ENCODE results near the gene FPR2.

The FPR2 gene

DNA sequence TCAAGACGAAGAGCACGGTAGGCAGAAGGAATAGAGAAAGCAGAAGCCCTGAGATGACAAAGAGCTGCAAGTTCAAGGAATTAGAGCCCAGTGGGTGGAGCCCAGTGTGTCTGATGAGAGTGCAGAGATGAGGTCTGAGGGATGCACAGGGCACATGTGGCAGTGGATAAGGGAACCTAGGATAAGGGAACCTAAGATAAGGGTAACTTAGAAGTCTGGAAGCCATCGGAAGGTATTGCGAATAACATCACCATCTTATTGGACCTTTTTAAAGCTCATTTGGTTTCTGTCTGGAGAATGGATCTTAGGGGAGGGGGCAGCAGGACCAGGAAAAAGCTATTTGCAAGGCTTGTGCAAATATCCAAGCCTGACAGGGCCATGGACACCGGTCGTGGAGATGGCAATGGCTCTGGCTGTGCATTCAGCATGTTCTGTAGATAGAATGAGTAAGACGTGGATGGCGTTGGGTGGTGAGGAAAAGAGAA lies 35.3 kb downstream of the FPR2 start:
- no peak for DNase-seq (ENCODE audit: low read depth, low spot score)

DNA sequence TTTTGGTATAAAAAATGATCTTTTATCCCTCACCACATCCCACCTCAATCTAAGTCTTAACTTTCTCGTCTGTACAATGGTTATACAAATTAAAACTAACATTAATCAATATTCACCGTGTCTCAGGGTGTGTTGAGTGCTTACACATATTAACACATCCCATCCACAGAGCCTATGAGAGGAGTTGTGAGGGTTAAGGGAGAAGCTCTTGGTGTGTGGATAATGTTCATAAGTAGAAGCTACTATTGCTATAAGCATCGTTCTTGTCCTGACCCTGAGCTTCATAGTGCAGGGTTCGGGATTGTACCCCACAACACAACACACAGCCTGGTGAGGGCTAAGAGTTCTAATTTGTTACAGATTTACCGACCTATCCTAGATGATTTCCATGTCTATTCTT lies 36.5 kb downstream of the FPR2 start:
- DNase-seq (ENCODE audit: low read depth, low spot score): no peak
- TF ChIP-seq, protein P1, sequence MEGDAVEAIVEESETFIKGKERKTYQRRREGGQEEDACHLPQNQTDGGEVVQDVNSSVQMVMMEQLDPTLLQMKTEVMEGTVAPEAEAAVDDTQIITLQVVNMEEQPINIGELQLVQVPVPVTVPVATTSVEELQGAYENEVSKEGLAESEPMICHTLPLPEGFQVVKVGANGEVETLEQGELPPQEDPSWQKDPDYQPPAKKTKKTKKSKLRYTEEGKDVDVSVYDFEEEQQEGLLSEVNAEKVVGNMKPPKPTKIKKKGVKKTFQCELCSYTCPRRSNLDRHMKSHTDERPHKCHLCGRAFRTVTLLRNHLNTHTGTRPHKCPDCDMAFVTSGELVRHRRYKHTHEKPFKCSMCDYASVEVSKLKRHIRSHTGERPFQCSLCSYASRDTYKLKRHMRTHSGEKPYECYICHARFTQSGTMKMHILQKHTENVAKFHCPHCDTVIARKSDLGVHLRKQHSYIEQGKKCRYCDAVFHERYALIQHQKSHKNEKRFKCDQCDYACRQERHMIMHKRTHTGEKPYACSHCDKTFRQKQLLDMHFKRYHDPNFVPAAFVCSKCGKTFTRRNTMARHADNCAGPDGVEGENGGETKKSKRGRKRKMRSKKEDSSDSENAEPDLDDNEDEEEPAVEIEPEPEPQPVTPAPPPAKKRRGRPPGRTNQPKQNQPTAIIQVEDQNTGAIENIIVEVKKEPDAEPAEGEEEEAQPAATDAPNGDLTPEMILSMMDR (IDR thresholded peaks at IDR 0.05; ENCODE audit: low read depth, low read length): no peak
- H3K4me3 ChIP-seq (ENCODE audit: low read depth, low read length): no peak overlapping the region
- in situ Hi-C loops (cut with HindIII; ENCODE audit: low sequenced_read_pairs): no loop called here

More for the DNA sequence above, 35.3 kb downstream of the FPR2 start:
- no peak overlapping the region for H3K4me3 ChIP-seq (ENCODE audit: low read depth, low read length)
- TF ChIP-seq, protein P1 (IDR thresholded peaks at IDR 0.05; ENCODE audit: low read depth, low read length): no peak
- in situ Hi-C loops (cut with HindIII; ENCODE audit: low sequenced_read_pairs): no loop called here

DNA sequence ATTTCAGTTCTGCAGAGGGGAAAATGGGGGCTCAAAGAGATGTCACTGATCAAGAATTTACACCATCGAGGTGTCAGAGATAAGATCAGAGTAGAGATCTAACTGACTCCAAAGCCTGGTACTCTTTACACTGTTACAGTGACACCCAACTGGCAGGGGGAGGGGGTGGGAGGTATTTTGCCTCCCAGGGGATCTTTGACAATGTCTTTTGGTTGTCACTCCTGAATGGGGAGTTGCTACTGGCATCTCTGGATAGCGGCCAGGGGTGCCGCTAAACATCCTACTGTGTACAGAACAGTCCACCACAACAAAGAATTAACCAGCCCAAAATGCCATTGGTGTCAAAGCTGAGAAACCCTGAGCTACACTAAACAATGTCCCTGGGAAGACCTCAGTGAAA lies 37.1 kb downstream of the FPR2 start:
- in situ Hi-C loops (cut with HindIII; ENCODE audit: low sequenced_read_pairs): no loop called here
- TF ChIP-seq, protein P1 (IDR thresholded peaks at IDR 0.05; ENCODE audit: low read depth, low read length): no peak
- no peak overlapping the region for H3K4me3 ChIP-seq (ENCODE audit: low read depth, low read length)
- DNase-seq (ENCODE audit: low read depth, low spot score): no peak

DNA sequence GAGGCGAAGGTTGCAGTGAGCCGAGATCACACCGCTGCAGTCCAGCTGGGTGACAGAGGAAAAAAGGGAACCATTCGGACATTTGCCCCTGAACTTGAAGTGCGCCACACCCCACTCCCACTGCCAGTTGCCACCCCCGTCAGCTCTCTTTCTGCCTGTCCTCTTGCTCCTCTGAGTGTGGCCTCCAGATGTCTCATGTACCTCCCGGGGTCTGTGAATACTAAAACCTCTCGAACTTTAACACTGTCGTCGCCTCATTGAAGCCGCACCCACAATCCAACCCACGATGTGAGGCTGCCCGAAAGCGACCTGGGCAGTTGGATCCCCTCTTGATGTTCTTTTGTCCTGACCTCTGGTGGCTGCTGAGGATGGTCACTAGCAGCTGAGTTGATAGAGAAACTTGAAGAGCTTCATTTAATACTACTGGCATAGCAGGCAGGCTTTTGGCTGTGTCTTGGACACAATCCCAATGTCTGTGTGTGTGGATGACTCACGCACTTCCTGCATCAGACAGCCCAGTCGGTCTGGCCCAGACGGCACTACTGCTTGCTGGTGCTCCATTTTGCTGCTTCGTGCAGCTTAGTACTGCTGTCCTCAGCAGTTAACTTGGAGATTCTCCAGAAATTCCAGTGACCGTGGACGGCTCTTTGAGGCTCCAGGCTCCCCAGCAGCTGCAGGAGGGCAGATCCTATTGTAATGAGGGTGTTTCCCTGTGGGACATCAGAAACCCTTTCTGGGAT lies 38.2 kb downstream of the FPR2 start:
- in situ Hi-C loops (cut with HindIII; ENCODE audit: low sequenced_read_pairs): no loop called here

DNA sequence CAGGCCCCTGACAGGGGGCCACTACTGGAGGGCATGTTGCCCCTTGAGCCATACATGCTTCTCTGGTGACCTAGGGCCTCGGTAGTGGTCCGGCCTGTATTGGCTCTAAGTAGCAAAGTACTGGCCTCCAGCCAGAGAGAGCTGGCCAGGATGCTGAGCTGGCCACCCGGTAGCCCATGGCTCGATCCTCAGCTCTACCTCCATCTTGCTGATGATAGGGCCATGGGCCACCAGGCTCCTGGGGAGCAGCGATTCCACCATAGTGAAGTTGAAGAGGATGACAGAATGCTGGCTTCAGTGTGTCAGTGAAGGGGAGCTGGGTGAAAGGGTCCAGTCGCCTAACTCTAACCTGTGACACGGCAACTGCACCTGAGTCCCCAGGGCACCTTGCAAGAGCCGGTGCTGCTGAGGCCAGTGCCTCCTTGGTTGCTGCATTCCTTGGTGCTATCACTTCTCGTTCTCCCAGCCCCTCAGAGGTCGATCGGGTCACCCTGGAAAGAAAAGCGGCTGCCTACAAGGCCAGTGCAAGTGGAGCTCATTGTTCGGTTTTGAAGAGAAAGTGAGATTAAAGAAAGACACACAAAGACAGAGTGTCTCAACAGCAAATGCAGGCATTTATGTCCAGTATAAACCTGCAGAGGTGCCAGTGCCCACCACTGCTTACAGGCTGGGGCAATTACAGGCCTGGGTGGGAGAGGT lies 38.9 kb downstream of the FPR2 start:
- DNase-seq (ENCODE audit: low read depth, low spot score): no peak
- TF ChIP-seq, protein P1 (IDR thresholded peaks at IDR 0.05; ENCODE audit: low read depth, low read length): no peak
- H3K4me3 ChIP-seq (ENCODE audit: low read depth, low read length): no peak overlapping the region
- in situ Hi-C loops (cut with HindIII; ENCODE audit: low sequenced_read_pairs): no loop called here

More for the DNA sequence above, 38.2 kb downstream of the FPR2 start:
- TF ChIP-seq, protein P1 (IDR thresholded peaks at IDR 0.05; ENCODE audit: low read depth, low read length): peak; percentile 13
- H3K4me3 ChIP-seq (ENCODE audit: low read depth, low read length): no peak overlapping the region
- peak; percentile 94 for DNase-seq (ENCODE audit: low read depth, low spot score)

DNA sequence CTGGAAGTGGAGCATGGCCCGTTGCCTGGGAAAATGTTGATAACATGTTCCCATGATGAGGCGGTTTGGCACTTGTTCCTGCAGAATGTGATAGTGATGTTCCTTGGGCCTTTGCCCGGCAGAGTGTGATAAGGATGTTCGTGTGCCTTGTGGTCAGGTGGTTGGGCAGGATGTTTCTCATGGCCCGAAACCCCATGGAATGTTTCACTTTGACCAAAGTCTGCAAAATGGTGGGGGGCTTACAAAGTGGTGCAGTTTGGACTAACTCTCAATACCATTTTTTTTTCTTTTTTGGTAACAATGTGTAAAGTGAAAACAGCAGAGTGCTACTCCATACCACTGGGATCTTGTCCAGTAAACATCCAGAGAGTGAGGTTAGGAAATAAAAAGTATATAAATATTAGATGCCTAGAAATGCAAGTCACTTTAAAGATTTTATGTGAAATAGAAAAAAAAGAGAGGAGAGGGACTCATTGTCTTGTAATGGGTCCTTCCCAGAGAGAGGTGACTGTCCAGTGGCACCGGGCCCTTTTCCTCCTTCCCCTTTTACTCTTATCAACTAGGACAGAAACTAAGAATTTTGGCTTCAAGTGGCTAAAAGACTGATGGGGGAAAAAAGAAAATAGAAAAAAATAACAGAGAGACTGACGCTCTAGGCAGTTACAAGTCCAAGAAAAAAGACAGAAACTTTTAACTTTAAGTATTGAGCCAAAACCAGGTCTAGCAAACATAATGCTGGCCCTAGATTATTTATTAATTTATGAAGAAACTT lies 39.7 kb downstream of the FPR2 start:
- no peak overlapping the region for H3K4me3 ChIP-seq (ENCODE audit: low read depth, low read length)
- peak; percentile 6 for DNase-seq (ENCODE audit: low read depth, low spot score)
- TF ChIP-seq, protein P1 (IDR thresholded peaks at IDR 0.05; ENCODE audit: low read depth, low read length): no peak
- in situ Hi-C loops (cut with HindIII; ENCODE audit: low sequenced_read_pairs): no loop called here

Data from astrocyte of the spinal cord (primary cell).